ENCODE results near the gene KRTAP10-12. TPM values are rescaled to one million over a fixed set of nuclear protein-coding genes. Genes with fewer than 3 reads are reported as not detected.

KRTAP10-12 gene
- total RNA-seq, 2 experiments from 2014 or later, result not detected

- DNase-seq (no peak), ATAC-seq (no peak)
- no peak for TF ChIP-seq CTCF (IDR thresholded peaks at IDR 0.05)
- H3K4me1 Mint-ChIP-seq (ENCODE audit: low read depth), result peaks cover 19% of the 10 kb centered on the region
- ChIA-PET POLR2A (no interaction called here), CTCF (interaction anchor here (0.9 kb wide), 1 partner anchor 83 kb away, joined by 6 read pairs; no protein-coding TSS in a partner anchor)
- H3K36me3 Mint-ChIP-seq (ENCODE audit: low read depth), result peaks cover 9% of the 10 kb centered on the region
- peaks cover 77% of the 10 kb centered on the region for H3K27me3 Mint-ChIP-seq
- intact Hi-C loops (cut with micrococcal nuclease), result no loop called here
- H3K27ac Mint-ChIP-seq, result no peak overlapping the region
- no peak overlapping the region for H3K4me3 Mint-ChIP-seq
- H3K9me3 Mint-ChIP-seq, result peaks cover 9% of the 10 kb centered on the region
These were observed 13.3 kb downstream of the KRTAP10-12 start for GRCh38 chr21:44710294-44710665.

GRCh38 chr21:44710756-44711326 lies 13.9 kb downstream of the KRTAP10-12 start:
- ATAC-seq (peak; percentile 29), DNase-seq (peak; percentile 20)
- intact Hi-C loops (cut with micrococcal nuclease), result no loop called here
- ChIA-PET POLR2A (no interaction called here), CTCF (interaction anchor here (1.0 to 1.3 kb wide), 4 partner anchors 10 to 83 kb away, joined by 3 to 6 read pairs (median 3); no protein-coding TSS in a partner anchor)
- no peak overlapping the region for H3K27ac Mint-ChIP-seq
- H3K27me3 Mint-ChIP-seq, result peaks cover 74% of the 10 kb centered on the region
- no peak for TF ChIP-seq CTCF (IDR thresholded peaks at IDR 0.05)
- H3K9me3 Mint-ChIP-seq, result peaks cover 8% of the 10 kb centered on the region
- H3K4me1 Mint-ChIP-seq (ENCODE audit: low read depth), result peaks cover 19% of the 10 kb centered on the region
- H3K36me3 Mint-ChIP-seq (ENCODE audit: low read depth), result peaks cover 6% of the 10 kb centered on the region
- no peak overlapping the region for H3K4me3 Mint-ChIP-seq

GRCh38 chr21:44711327-44712202 lies 14.6 kb downstream of the KRTAP10-12 start, which contains the start of gene TSPEAR:
TSPEAR (minus strand) TSS chr21:44711572; CDS start chr21:44711514, 58 bp downstream.
- H3K36me3 Mint-ChIP-seq (ENCODE audit: low read depth), result no peaks in the 10 kb centered on the region
- DNase-seq (no peak), ATAC-seq (no peak)
- ChIA-PET POLR2A (no interaction called here), CTCF (interaction anchor here (1.0 to 1.3 kb wide), 4 partner anchors 9 to 82 kb away, joined by 3 to 6 read pairs (median 3); no protein-coding TSS in a partner anchor)
- H3K27me3 Mint-ChIP-seq, result peaks cover 67% of the 10 kb centered on the region
- intact Hi-C loops (cut with micrococcal nuclease), result no loop called here
- no peak within 1 kb of the TSS for H3K4me3 Mint-ChIP-seq
- no peak within 1 kb of the TSS for H3K27ac Mint-ChIP-seq
- H3K9me3 Mint-ChIP-seq, result peaks cover 3% of the 10 kb centered on the region
- no peak for TF ChIP-seq CTCF (IDR thresholded peaks at IDR 0.05)
- peaks cover 16% of the 10 kb centered on the region for H3K4me1 Mint-ChIP-seq (ENCODE audit: low read depth)

GRCh38 chr21:44712203-44713028 lies 15.4 kb downstream of the KRTAP10-12 start:
- no peak overlapping the region for H3K4me3 Mint-ChIP-seq
- H3K27ac Mint-ChIP-seq, result no peak overlapping the region
- no peak for DNase-seq
- TF ChIP-seq CTCF (IDR thresholded peaks at IDR 0.05), result no peak
- H3K36me3 Mint-ChIP-seq (ENCODE audit: low read depth), result no peaks in the 10 kb centered on the region
- H3K9me3 Mint-ChIP-seq, result peaks cover 3% of the 10 kb centered on the region
- intact Hi-C loops (cut with micrococcal nuclease), result no loop called here
- peaks cover 16% of the 10 kb centered on the region for H3K4me1 Mint-ChIP-seq (ENCODE audit: low read depth)
- peaks cover 64% of the 10 kb centered on the region for H3K27me3 Mint-ChIP-seq
- CTCF ChIA-PET, result interaction anchor here (1.3 kb wide), 1 partner anchor 8 kb away, joined by 3 read pairs; no protein-coding TSS in a partner anchor
- no peak for ATAC-seq
- POLR2A ChIA-PET, result no interaction called here

Data from activated CD8-positive, alpha-beta T cell treated with anti-CD3 and anti-CD28 coated beads for 36 hours (primary cell).